ENCODE results near the gene MED13L. TPM values are rescaled to one million over a fixed set of nuclear protein-coding genes. Genes with fewer than 3 reads are reported as not detected.

MED13L gene
- total and polyA plus RNA-seq, 2 donors (not counting 3 experiments of a cell fraction or from before 2014, with no cell fraction given) = 27.4 to 93.6 TPM

- Histone ChIP-seq H3K27ac (ENCODE audit: insufficient read depth, low read depth, low read length) (no peak overlapping the region), H3K79me2 (ENCODE audit: control insufficient read depth, insufficient read depth, low read length) (peaks cover 72% of the 10 kb centered on the region), H3K4me3 (replicated peaks in 1 of 3; ENCODE audit: insufficient read depth in 1 of 3, low read depth in 1 of 3, low read length in 3 of 3) (no peak overlapping the region), H3K36me3 (ENCODE audit: control insufficient read depth in 2 of 2, extremely low read depth in 1 of 2, insufficient read depth in 2 of 2, low read length in 2 of 2) (no peaks in the 10 kb centered on the region), H3K9me1 (replicated peaks; ENCODE audit: control insufficient read depth, extremely low read depth, insufficient read depth, low read length) (no peaks in the 10 kb centered on the region), H3K9me3 (replicated peaks; ENCODE audit: control insufficient read depth, insufficient read depth, low read length) (no peaks in the 10 kb centered on the region), H3K9ac (replicated peaks; ENCODE audit: extremely low read depth, insufficient read depth, low read length) (no peak overlapping the region), H2AFZ (ENCODE audit: low read depth, low read length) (no peak overlapping the region), H3K4me1 (ENCODE audit: control insufficient read depth, extremely low read depth, insufficient read depth, low read length) (peaks cover 9% of the 10 kb centered on the region), H3K4me2 (ENCODE audit: insufficient read depth, low read length) (no peak overlapping the region), H4K20me1 (replicated peaks; ENCODE audit: control insufficient read depth, extremely low read depth, insufficient read depth, low read length) (peaks cover 23% of the 10 kb centered on the region), H3K27me3 (ENCODE audit: control insufficient read depth in 2 of 2, insufficient read depth in 2 of 2, low read length in 2 of 2) (no peaks in the 10 kb centered on the region)
- intact Hi-C loops (cut with micrococcal nuclease) = no loop called here
- DNase-seq (ENCODE audit: low read depth, low spot score) = peak; percentile 56
- FAIRE-seq = peak; percentile 81
- dilution Hi-C loops (cut with MboI; ENCODE audit: extremely low pct_ligation_motif_present, low sequenced_read_pairs) = no loop called here
- ChIA-PET CTCF (interaction anchor here (0.5 to 1.5 kb wide), 3 partner anchors 24 to 317 kb away, joined by 3 to 6 read pairs (median 4); no protein-coding TSS in a partner anchor), POLR2A (no interaction called here)
- TF ChIP-seq FOS (IDR thresholded peaks at IDR 0.05; ENCODE audit: borderline replicate concordance, insufficient read depth, low read length) (peak; percentile 79), JUN (IDR thresholded peaks at IDR 0.05; ENCODE audit: borderline replicate concordance, insufficient read depth, insufficient read length, low read depth) (peak; percentile 25), EZH2 (IDR thresholded peaks at IDR 0.05; ENCODE audit: borderline replicate concordance, low read depth, low read length, severe bottlenecking) (no peak)
- no TSS peak for BruUV-seq (replicated peaks)
Observed at GRCh38 chr12:116165036-116165425, 112.5 kb downstream of the MED13L start.

GRCh38 chr12:116164250-116165035, 113.0 kb downstream of the MED13L start:
- Histone ChIP-seq H3K79me2 (ENCODE audit: control insufficient read depth, insufficient read depth, low read length) (peaks cover 70% of the 10 kb centered on the region), H3K36me3 (ENCODE audit: control insufficient read depth in 2 of 2, extremely low read depth in 1 of 2, insufficient read depth in 2 of 2, low read length in 2 of 2) (no peaks in the 10 kb centered on the region), H3K4me3 (replicated peaks in 1 of 3; ENCODE audit: insufficient read depth in 1 of 3, low read depth in 1 of 3, low read length in 3 of 3) (no peak overlapping the region), H2AFZ (ENCODE audit: low read depth, low read length) (no peak overlapping the region), H3K27ac (ENCODE audit: insufficient read depth, low read depth, low read length) (no peak overlapping the region), H3K9ac (replicated peaks; ENCODE audit: extremely low read depth, insufficient read depth, low read length) (no peak overlapping the region), H3K9me3 (replicated peaks; ENCODE audit: control insufficient read depth, insufficient read depth, low read length) (no peaks in the 10 kb centered on the region), H4K20me1 (replicated peaks; ENCODE audit: control insufficient read depth, extremely low read depth, insufficient read depth, low read length) (peaks cover 23% of the 10 kb centered on the region), H3K27me3 (ENCODE audit: control insufficient read depth in 2 of 2, insufficient read depth in 2 of 2, low read length in 2 of 2) (no peaks in the 10 kb centered on the region), H3K4me1 (ENCODE audit: control insufficient read depth, extremely low read depth, insufficient read depth, low read length) (peaks cover 9% of the 10 kb centered on the region), H3K4me2 (ENCODE audit: insufficient read depth, low read length) (no peak overlapping the region), H3K9me1 (replicated peaks; ENCODE audit: control insufficient read depth, extremely low read depth, insufficient read depth, low read length) (no peaks in the 10 kb centered on the region)
- no TSS peak for BruUV-seq (replicated peaks)
- TF ChIP-seq FOS (IDR thresholded peaks at IDR 0.05; ENCODE audit: borderline replicate concordance, insufficient read depth, low read length) (no peak), POLR2AphosphoS5 (IDR thresholded peaks at IDR 0.05; ENCODE audit: insufficient read depth, low read depth, low read length) (no peak), JUN (IDR thresholded peaks at IDR 0.05; ENCODE audit: borderline replicate concordance, insufficient read depth, insufficient read length, low read depth) (no peak), CTCF (IDR thresholded peaks at IDR 0.05; ENCODE audit: extremely low read depth in 1 of 2, insufficient read depth in 1 of 2, low read depth in 1 of 2, low read length in 2 of 2) (no peak), GATA2 (IDR thresholded peaks at IDR 0.05; ENCODE audit: insufficient read depth, insufficient read length, low read depth, low read length) (no peak), EZH2 (IDR thresholded peaks at IDR 0.05; ENCODE audit: borderline replicate concordance, low read depth, low read length, severe bottlenecking) (no peak), POLR2A (IDR thresholded peaks at IDR 0.05; ENCODE audit: low read depth, low read length) (no peak), MYC (IDR thresholded peaks at IDR 0.05; ENCODE audit: low read depth, low read length) (no peak), MAX (IDR thresholded peaks at IDR 0.05; ENCODE audit: insufficient read depth, insufficient read length) (no peak)
- POLR2A ChIA-PET = no interaction called here
- DNase-seq (ENCODE audit: low read depth, low spot score) = peak; percentile 40
- intact Hi-C loops (cut with micrococcal nuclease) = no loop called here
- FAIRE-seq = no peak
- dilution Hi-C loops (cut with MboI; ENCODE audit: extremely low pct_ligation_motif_present, low sequenced_read_pairs) = no loop called here
- CTCF ChIA-PET = interaction anchor here (0.5 to 1.5 kb wide), 3 partner anchors 23 to 112 kb away, joined by 4 to 6 read pairs (median 6); no protein-coding TSS in a partner anchor
